GM21786 (cell line): ENCODE measurements around the gene SLC9A3.
A peak's percentile ranks its signal among the peaks of the same experiment; 100 is the strongest.

ENCODE experiments used
- ATAC-seq: cut with Tn5 transposase; IDR thresholded peaks from one replicate; pipeline ENCODE4 v1.9.1; 2021; ENCODE audit not compliant: unreplicated experiment

SLC9A3 gene

GRCh38 chr5:446883-447263 lies 77.4 kb downstream of the SLC9A3 start:
- ATAC-seq, result no peak

GRCh38 chr5:446066-446882 lies 78.0 kb downstream of the SLC9A3 start:
- no peak for ATAC-seq

GRCh38 chr5:445591-445990 lies 78.7 kb downstream of the SLC9A3 start:
- ATAC-seq, result no peak

GRCh38 chr5:444226-444625 lies 80.0 kb downstream of the SLC9A3 start:
- ATAC-seq, result no peak

- ATAC-seq, result peak; percentile 16
Measured at GRCh38 chr5:443239-444151, 80.8 kb downstream of the SLC9A3 start.

- peak; percentile 82 for ATAC-seq
Measured at GRCh38 chr5:442335-443238, 81.7 kb downstream of the SLC9A3 start, which contains the start of gene EXOC3. Gene EXOC3, plus strand, starts transcription at chr5:443176. Its CDS starts 3,030 bp downstream, at chr5:446206.

GRCh38 chr5:441996-442334 lies 82.3 kb downstream of the SLC9A3 start:
- ATAC-seq, result no peak

GRCh38 chr5:440401-441201 lies 83.6 kb downstream of the SLC9A3 start:
- ATAC-seq, result no peak

- no peak for ATAC-seq
Measured at GRCh38 chr5:439636-440035, 84.6 kb downstream of the SLC9A3 start.

- no peak for ATAC-seq
Measured at GRCh38 chr5:439181-439580, 85.1 kb downstream of the SLC9A3 start.

- no peak for ATAC-seq
Measured at GRCh38 chr5:438481-438981, 85.7 kb downstream of the SLC9A3 start.

GRCh38 chr5:437281-437771 lies 86.9 kb downstream of the SLC9A3 start:
- no peak for ATAC-seq

GRCh38 chr5:436641-436975 lies 87.6 kb downstream of the SLC9A3 start:
- no peak for ATAC-seq

GRCh38 chr5:435961-436640 lies 88.1 kb downstream of the SLC9A3 start:
- ATAC-seq, result no peak

GRCh38 chr5:435156-435790 lies 89.0 kb downstream of the SLC9A3 start:
- no peak for ATAC-seq

- ATAC-seq, result no peak
Measured at GRCh38 chr5:434443-435146, 89.7 kb downstream of the SLC9A3 start.

GRCh38 chr5:433836-434235 lies 90.4 kb downstream of the SLC9A3 start:
- ATAC-seq, result no peak
